HepG2 (cell line): Measurements from ENCODE around the gene KLKB1. TPM values are rescaled to one million over a fixed set of nuclear protein-coding genes. Genes with fewer than 3 reads are reported as not detected.

Experiments used
- ATAC-seq: fragments of 200-7000 bp; cut with Tn5 transposase; 3 replicates; pipeline ENCODE4 v1.9.1; 2020; ENCODE audit warnings: mild to moderate bottlenecking, moderate library complexity
- BruUV-seq: library from RNA; stranded (reverse); fragments of 400-500 nt; replicated peaks from 2 replicates; lab custom pipeline; 2021; lab: Mats Ljungman, UMichigan
- CTCF ChIA-PET: fragments of 300-600 bp; formaldehyde crosslinking; extraction: SDS; loops from one replicate; lab custom pipeline; 2021; ENCODE audit warnings: low total read pairs, inconsistent platforms, low intra/inter-chr PET ratio; lab: Yijun Ruan, JAX
- POLR2A ChIA-PET: fragments of 350-600 bp; sonication (Branson Sonifier 250); formaldehyde crosslinking; loops from one replicate; lab custom pipeline; 2020; ENCODE audit warnings: antibody characterized with exemption, inconsistent platforms; lab: Yijun Ruan, JAX
- DNase-seq: peaks from one replicate; pipeline ENCODE4 v3.0.0-alpha.2; 2015; ENCODE audit warnings: low spot score
- FAIRE-seq: peaks from 3 replicates; lab custom pipeline; 2011; peaks lifted over from hg19 to GRCh38; lab: Jason Lieb, UNC
- H2AFZ ChIP-seq: one replicate; pipeline ENCODE4 v1.6.1; 2011; ENCODE audit warnings: low read length, inconsistent platforms
- H3K27ac ChIP-seq: fragments of 300-600 bp; 3 replicates; pipeline ENCODE4 v1.8.0; 2011; ENCODE audit warnings: mixed run types, mild to moderate bottlenecking, mixed read lengths, low read length, inconsistent platforms; ENCODE audit not compliant: insufficient read depth; ENCODE audit errors: extremely low read length
- H3K27me3 ChIP-seq, 2 experiments: fragments of 200-600 bp in 1 of 2; 2 replicates in 1 of 2; 3 replicates in 1 of 2; pipeline versions ENCODE4 v1.6.0 to v1.8.0; 2011; ENCODE audit warnings: low read length in 2 of 2, mild to moderate bottlenecking in 2 of 2, moderate library complexity in 2 of 2, inconsistent platforms in 1 of 2; ENCODE audit not compliant: insufficient read depth in 2 of 2, control insufficient read depth in 1 of 2
- H3K36me3 ChIP-seq, 2 experiments: fragments of 200-600 bp in 1 of 2; replicated peaks in 1 of 2; 2 replicates in 1 of 2; 3 replicates in 1 of 2; pipeline versions ENCODE4 v1.5.1 to v1.8.0; 2011; ENCODE audit warnings: low read length in 2 of 2, inconsistent platforms in 1 of 2; ENCODE audit not compliant: insufficient read depth in 2 of 2, control insufficient read depth in 1 of 2
- H3K4me1 ChIP-seq: 2 replicates; pipeline ENCODE4 v1.5.1; 2012; ENCODE audit warnings: low read length, inconsistent platforms; ENCODE audit not compliant: insufficient read depth
- H3K4me2 ChIP-seq: 2 replicates; pipeline ENCODE4 v1.6.0; 2011; ENCODE audit warnings: low read depth, low read length, inconsistent platforms
- H3K4me3 ChIP-seq, 3 experiments: fragments of 200-600 bp in 1 of 3; sonication (generic), shearing (Covaris generic) in 1 of 3; replicated peaks in 1 of 3; 2 replicates each; pipeline ENCODE4 v1.5.1; 2011 to 2016; ENCODE audit warnings: low read length in 3 of 3, inconsistent platforms in 2 of 3, low read depth in 2 of 3, mild to moderate bottlenecking in 2 of 3, control low read depth in 1 of 3, mixed read lengths in 1 of 3; ENCODE audit not compliant: insufficient read depth in 1 of 3
- H3K79me2 ChIP-seq: one replicate; pipeline ENCODE4 v1.6.1; 2011; ENCODE audit warnings: low read length, inconsistent platforms; ENCODE audit not compliant: insufficient read depth
- H3K9ac ChIP-seq: 2 replicates; pipeline ENCODE4 v1.6.0; 2011; ENCODE audit warnings: mild to moderate bottlenecking, low read depth, low read length, inconsistent platforms; ENCODE audit not compliant: insufficient read depth
- H3K9me3 ChIP-seq: 2 replicates; pipeline ENCODE4 v1.5.1; 2012; ENCODE audit warnings: mild to moderate bottlenecking, low read length
- H4K20me1 ChIP-seq: 2 replicates; pipeline ENCODE4 v1.6.0; 2011; ENCODE audit warnings: inconsistent platforms, mild to moderate bottlenecking, low read length, moderate library complexity; ENCODE audit not compliant: insufficient read depth
- CHCHD3 ChIP-seq: sonication (generic); formaldehyde crosslinking; IDR thresholded peaks from 2 replicates; pipeline ENCODE4 v1.8.0; 2022; ENCODE audit warnings: mild to moderate bottlenecking, missing genetic modification reagents, moderate library complexity
- CHD2 ChIP-seq: IDR thresholded peaks from 2 replicates; pipeline ENCODE4 v1.6.1; 2011; ENCODE audit warnings: low read depth, low read length, improper control_type of control experiment
- EP300 ChIP-seq, 3 experiments: sonication (generic) in 1 of 3; formaldehyde crosslinking in 1 of 3; IDR thresholded peaks; 2 replicates each; pipeline versions ENCODE4 v1.5.1 to v1.6.1; 2011 to 2020; ENCODE audit warnings: low read depth in 2 of 3, low read length in 2 of 3, borderline replicate concordance in 1 of 3, improper control_type of control experiment in 1 of 3, mild to moderate bottlenecking in 1 of 3, missing genetic modification reagents in 1 of 3, moderate library complexity in 1 of 3
- GMEB2 ChIP-seq: IDR thresholded peaks from 2 replicates; pipeline ENCODE4 v1.6.1; 2016; ENCODE audit warnings: missing biosample characterization, missing genetic modification reagents, low read depth
- GPN1 ChIP-seq: sonication (generic); formaldehyde crosslinking; IDR thresholded peaks from 2 replicates; pipeline ENCODE4 v1.5.1; 2020; ENCODE audit warnings: missing genetic modification reagents, borderline replicate concordance
- HNRNPL ChIP-seq: fragments of 200-400 bp; formaldehyde crosslinking; IDR thresholded peaks from 2 replicates; pipeline ENCODE4 v1.6.1; 2017; ENCODE audit warnings: mild to moderate bottlenecking, low read depth, low read length
- KAT2B ChIP-seq: fragments of 150-350 bp; IDR thresholded peaks from 2 replicates; pipeline ENCODE4 v1.6.1; 2014; ENCODE audit warnings: low read depth, low read length, borderline replicate concordance
- KIAA2018 ChIP-seq: sonication (generic); formaldehyde crosslinking; IDR thresholded peaks from 2 replicates; pipeline ENCODE4 v1.5.0; 2020; ENCODE audit warnings: mild to moderate bottlenecking, missing genetic modification reagents, borderline replicate concordance
- MBNL3 ChIP-seq: fragments of 250-450 bp; sonication (Bioruptor Pico); conservative IDR thresholded peaks from 2 replicates; pipeline ENCODE4 v1.8.0; 2022; ENCODE audit warnings: mild to moderate bottlenecking, inconsistent platforms
- MXI1 ChIP-seq: IDR thresholded peaks from 3 replicates; pipeline ENCODE4 v1.6.1; 2012; ENCODE audit warnings: low read depth, low read length, inconsistent platforms, borderline replicate concordance
- YY1 ChIP-seq: IDR thresholded peaks from 2 replicates; pipeline ENCODE4 v1.6.1; 2011; ENCODE audit warnings: low read length, low read depth, moderate library complexity, mild to moderate bottlenecking; ENCODE audit not compliant: insufficient read depth, insufficient replicate concordance
- ZNF432 ChIP-seq: sonication (generic); formaldehyde crosslinking; IDR thresholded peaks from 2 replicates; pipeline ENCODE4 v1.5.0; 2020; ENCODE audit warnings: missing genetic modification reagents, mild to moderate bottlenecking, borderline replicate concordance
- WGBS: methylation state at CpG from one replicate; pipeline ENCODE4 v1.1.6; 2017; ENCODE audit warnings: low lambda C conversion rate; 5-methylcytosine and 5-hydroxymethylcytosine counted together
- in situ Hi-C: cut with HindIII; loops from 2 replicates; pipeline ENCODE4 v1.10.0; 2017; ENCODE audit warnings: low pct_unique_long_range_greater_than_20kb; ENCODE audit not compliant: extremely low pct_ligation_motif_present
- intact Hi-C: fragments of 100-400 bp; cut with micrococcal nuclease; formaldehyde crosslinking; loops from one replicate; pipeline ENCODE4 v1.10.0; 2022; ENCODE audit not compliant: unreplicated experiment
- polyA plus RNA-seq, 8 experiments: library from polyadenylated mRNA; depleted of rRNA in 3 of 8; stranded (reverse) in 7 of 8; unstranded in 1 of 8; fragments of >200 nt; fragmentation: Illumina TruSeq in 4 of 8; extraction: Trizol in 4 of 8; gene quantifications; 2 replicates each; pipeline versions ENCODE4 v1.2.1 to v1.2.3, GENCODE V29; 2011 to 2016; ENCODE audit warnings: low read depth in 4 of 8, missing spikeins in 1 of 8, mixed read lengths in 1 of 8; ENCODE audit not compliant: insufficient read depth in 1 of 8
- total RNA-seq, 5 experiments: library from RNA; depleted of rRNA; stranded (reverse); fragments of >200 nt; fragmentation: Illumina TruSeq; extraction: Trizol; gene quantifications; 2 replicates each; pipeline ENCODE4 v1.2.3, GENCODE V29; 2016; ENCODE audit warnings: low read depth in 1 of 5

Gene KLKB1
- total and polyA plus RNA-seq, 2 of the 13 experiments (the other 11 are each of a cell fraction or from before 2014, with no cell fraction given): 0.26 to 0.49 TPM

GRCh38 chr4:186191200-186192065 is 35.9 kb upstream of the KLKB1 start, which contains the start of gene CYP4V2:
TSS of gene CYP4V2 (plus strand) at chr4:186191567. CDS start at chr4:186191824, 257 bp downstream.
- peak within 1 kb of the TSS; percentile 84 for H2AFZ ChIP-seq
- H3K27ac ChIP-seq: peak within 1 kb of the TSS; percentile 91
- ATAC-seq: peak; percentile 89
- no peaks in the 10 kb centered on the region for H3K27me3 ChIP-seq
- H4K20me1 ChIP-seq: no peaks in the 10 kb centered on the region
- intact Hi-C loops: loop anchor here (5.0 kb wide), 2 partner anchors 44 to 76 kb away; partner anchors contain the start of gene F11
- H3K79me2 ChIP-seq: no peaks in the 10 kb centered on the region
- FAIRE-seq: no peak
- POLR2A ChIA-PET: interaction anchor here (0.8 to 3.4 kb wide), 6 partner anchors 11 to 478 kb away, joined by 3 to 22 read pairs (median 6); partner anchors contain the start of gene F11
- peak within 1 kb of the TSS; percentile 77 for H3K9ac ChIP-seq
- H3K4me3 ChIP-seq: peak within 1 kb of the TSS; percentile 79 to 89 (median 79)
- no TSS peak for BruUV-seq
- peaks cover 22% of the 10 kb centered on the region for H3K4me1 ChIP-seq
- 0% methylated on average over 9 of the region's 107 CpGs for WGBS
- H3K4me2 ChIP-seq: peak within 1 kb of the TSS; percentile 90
- no peaks in the 10 kb centered on the region for H3K9me3 ChIP-seq
- in situ Hi-C loops: no loop called here
- H3K36me3 ChIP-seq: no peaks in the 10 kb centered on the region
- peak; percentile 60 for DNase-seq
- CTCF ChIA-PET: no interaction called here
- TF ChIP-seq GMEB2 (CRISPR knock-in tag) (0 out of 2 replicates have a peak, but pooled peaks have one; percentile 35), GPN1 (CRISPR knock-in tag) (no peak), KAT2B (no peak), CHCHD3 (CRISPR knock-in tag) (no peak), KIAA2018 (CRISPR knock-in tag) (no peak), MXI1 (0 out of 3 replicates have a peak, but pooled peaks have one; percentile 27), HNRNPL (peak; percentile 66; the same call in 1 of the 2 replicates), CHD2 (no peak), EP300 (IDR thresholded peaks at IDR 0.05; ENCODE audit: low read depth in 2 of 2, low read length in 2 of 2) (0 out of 4 replicates have a peak, but pooled peaks of 1 of the 2 experiments have one; percentile 31), EP300 (CRISPR knock-in tag; IDR thresholded peaks at IDR 0.05; ENCODE audit: borderline replicate concordance) (no peak), ZNF432 (CRISPR knock-in tag) (no peak), YY1 (peak; percentile 18), MBNL3 (CRISPR knock-in tag) (no peak)
